Measurements from ENCODE around the gene MED29. TPM values are rescaled to one million over a fixed set of nuclear protein-coding genes. Genes with fewer than 3 reads are reported as not detected.

MED29 gene
- total and polyA plus RNA-seq, 2 of the 4 experiments (the other 2 are of a cell fraction) = 17.6 to 28.8 TPM

- CTCF ChIA-PET = interaction anchor here (0.6 kb wide), 1 partner anchor 104 kb away, joined by 4 read pairs; no protein-coding TSS in a partner anchor
- peaks cover 46% of the 10 kb centered on the region for H4K20me1 ChIP-seq (ENCODE audit: insufficient read depth, low read length)
- no TSS peak for BruUV-seq (replicated peaks)
- dilution Hi-C loops (cut with HindIII; ENCODE audit: low sequenced_read_pairs, unreplicated experiment) = no loop called here
- peaks cover 23 to 49% of the 10 kb centered on the region in 2 experiments for H3K79me1 ChIP-seq (ENCODE audit: low read depth in 1 of 2, low read length in 2 of 2)
- H3K9me3 ChIP-seq (ENCODE audit: control insufficient read depth, insufficient read depth, low read length) = no peaks in the 10 kb centered on the region
- POLR2A ChIA-PET (ENCODE audit: unreplicated experiment) = no interaction called here
- H3K36me3 ChIP-seq (ENCODE audit: control insufficient read depth, insufficient read depth, low read length) = peaks cover 23% of the 10 kb centered on the region
- H2BK5ac ChIP-seq (ENCODE audit: low read depth, low read length, poor library complexity, severe bottlenecking) = no peak overlapping the region
- H4K91ac ChIP-seq (ENCODE audit: insufficient read depth, low read depth, low read length) = no peak overlapping the region
- TF ChIP-seq CHD1 (IDR thresholded peaks at IDR 0.05; ENCODE audit: low read depth, low read length) = no peak
- peak; percentile 14; the same call in 1 of the 2 replicates for TF ChIP-seq POLR2A (IDR thresholded peaks at IDR 0.05; ENCODE audit: low read depth, low read length)
- no peak for TF ChIP-seq MAZ (IDR thresholded peaks at IDR 0.05; ENCODE audit: borderline replicate concordance, low read depth, low read length)
- H2BK120ac ChIP-seq (ENCODE audit: low read depth, low read length) = no peak overlapping the region
- no peak overlapping the region for H2AK9ac ChIP-seq (replicated peaks; ENCODE audit: low read depth, low read length, poor library complexity)
- H3K4me2 ChIP-seq (ENCODE audit: low read depth, low read length) = no peak overlapping the region
- H3K27ac ChIP-seq (ENCODE audit: insufficient read depth, low read length) = no peak overlapping the region
- no peak overlapping the region for H3K14ac ChIP-seq (replicated peaks; ENCODE audit: low read depth, low read length)
- in situ Hi-C loops (cut with MboI; ENCODE audit: low sequenced_read_pairs) = loop anchor here (25.0 kb wide), 1 partner anchor 405 kb away; the partner anchor contains the start of genes DYRK1B and FBL
- no peak overlapping the region for H3K56ac ChIP-seq (ENCODE audit: extremely low read depth, insufficient read depth, low read length)
- no peak overlapping the region for H2AK5ac ChIP-seq (ENCODE audit: low read depth, low read length)
- no peak overlapping the region for H3K4ac ChIP-seq (ENCODE audit: low read depth, low read length)
- H3K4me1 ChIP-seq (ENCODE audit: control insufficient read depth, insufficient read depth, low read length) = peaks cover 22% of the 10 kb centered on the region
- H2BK15ac ChIP-seq (ENCODE audit: low read depth, low read length) = no peak overlapping the region
- H2AFZ ChIP-seq (replicated peaks; ENCODE audit: low read length, poor library complexity) = no peak overlapping the region
- H3K4me3 ChIP-seq (ENCODE audit: insufficient read depth, low read depth, low read length) = no peak overlapping the region
- ATAC-seq (ENCODE audit: low read depth) (no peak), DNase-seq (no peak)
- no peak overlapping the region for H3K18ac ChIP-seq (ENCODE audit: low read depth, low read length)
- H3K9ac ChIP-seq (ENCODE audit: low read depth, low read length) = no peak overlapping the region
- H3K27me3 ChIP-seq (ENCODE audit: control insufficient read depth, insufficient read depth, low read length) = no peaks in the 10 kb centered on the region
- WGBS, 2 experiments (ENCODE audit: extremely low coverage in 2 of 2, insufficient read length in 1 of 2) = no CpG with 5 or more reads among the region's 8 CpGs
- peaks cover 7% of the 10 kb centered on the region for H3K9me1 ChIP-seq (ENCODE audit: insufficient read depth, low read length)
- intact Hi-C loops (cut with micrococcal nuclease) = no loop called here
- H4K5ac ChIP-seq (ENCODE audit: low read depth, low read length) = no peak overlapping the region
- no peak overlapping the region for H2BK20ac ChIP-seq (ENCODE audit: low read depth, low read length)
- H3K23ac ChIP-seq (ENCODE audit: low read depth, low read length) = no peak overlapping the region
- H4K8ac ChIP-seq (ENCODE audit: low read depth in 2 of 2, low read length in 2 of 2) = no peak overlapping the region
Measured at GRCh38 chr19:39432677-39433025, 41.5 kb downstream of the MED29 start.
